ENCODE measurements around the gene ESRP2.
A peak's percentile ranks its signal among the peaks of the same experiment; 100 is the strongest.

ESRP2 gene

DNA sequence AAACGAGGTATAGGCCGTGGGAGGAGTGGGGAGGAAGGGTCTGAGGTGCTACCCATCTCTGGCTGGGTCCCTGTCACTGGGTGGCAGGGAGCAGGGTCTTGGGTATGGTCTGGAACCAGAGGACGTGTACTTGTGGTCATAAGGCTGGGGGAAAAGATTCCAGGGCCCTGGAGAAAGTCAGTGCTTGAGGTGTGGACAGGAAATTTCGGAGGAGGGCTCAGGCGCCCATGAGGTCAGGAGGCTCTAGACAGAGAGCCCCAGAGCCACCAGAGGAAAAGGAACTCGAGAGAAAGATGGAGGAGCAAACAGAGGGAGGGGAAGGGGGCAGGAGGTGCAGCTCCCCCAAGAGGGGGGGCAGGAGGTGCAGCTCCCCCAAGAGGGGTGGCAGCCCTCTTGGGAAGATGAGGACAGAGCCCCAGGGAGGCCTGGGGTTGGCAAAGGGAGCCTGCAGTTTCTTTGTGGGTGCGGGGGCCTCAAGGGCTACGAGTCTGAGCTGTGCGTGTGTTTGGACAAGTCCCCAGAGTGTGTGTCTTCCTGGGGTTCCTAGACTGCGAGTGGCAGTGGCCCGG lies 27.7 kb upstream of the ESRP2 start:
- no peak for DNase-seq

DNA sequence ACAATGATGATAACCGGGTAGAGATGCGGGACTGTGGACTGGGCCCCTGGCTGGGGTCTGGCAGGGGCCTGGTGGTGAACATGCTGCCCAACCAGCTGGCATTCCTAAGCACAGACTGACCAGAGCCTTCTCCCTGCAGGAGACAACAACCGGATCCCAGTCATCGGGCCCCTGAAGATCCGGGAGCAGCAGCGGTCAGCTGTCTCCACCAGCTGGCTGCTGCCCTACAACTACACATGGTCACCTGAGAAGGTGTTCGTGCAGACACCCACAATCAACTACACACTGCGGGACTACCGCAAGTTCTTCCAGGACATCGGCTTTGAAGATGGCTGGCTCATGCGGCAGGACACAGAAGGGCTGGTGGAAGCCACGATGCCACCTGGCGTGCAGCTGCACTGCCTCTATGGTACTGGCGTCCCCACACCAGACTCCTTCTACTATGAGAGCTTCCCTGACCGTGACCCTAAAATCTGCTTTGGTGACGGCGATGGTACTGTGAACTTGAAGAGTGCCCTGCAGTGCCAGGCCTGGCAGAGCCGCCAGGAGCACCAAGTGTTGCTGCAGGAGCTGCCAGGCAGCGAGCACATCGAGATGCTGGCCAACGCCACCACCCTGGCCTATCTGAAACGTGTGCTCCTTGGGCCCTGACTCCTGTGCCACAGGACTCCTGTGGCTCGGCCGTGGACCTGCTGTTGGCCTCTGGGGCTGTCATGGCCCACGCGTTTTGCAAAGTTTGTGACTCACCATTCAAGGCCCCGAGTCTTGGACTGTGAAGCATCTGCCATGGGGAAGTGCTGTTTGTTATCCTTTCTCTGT lies 23.3 kb upstream of the ESRP2 start:
- DNase-seq: peak; percentile 40 to 45

DNA sequence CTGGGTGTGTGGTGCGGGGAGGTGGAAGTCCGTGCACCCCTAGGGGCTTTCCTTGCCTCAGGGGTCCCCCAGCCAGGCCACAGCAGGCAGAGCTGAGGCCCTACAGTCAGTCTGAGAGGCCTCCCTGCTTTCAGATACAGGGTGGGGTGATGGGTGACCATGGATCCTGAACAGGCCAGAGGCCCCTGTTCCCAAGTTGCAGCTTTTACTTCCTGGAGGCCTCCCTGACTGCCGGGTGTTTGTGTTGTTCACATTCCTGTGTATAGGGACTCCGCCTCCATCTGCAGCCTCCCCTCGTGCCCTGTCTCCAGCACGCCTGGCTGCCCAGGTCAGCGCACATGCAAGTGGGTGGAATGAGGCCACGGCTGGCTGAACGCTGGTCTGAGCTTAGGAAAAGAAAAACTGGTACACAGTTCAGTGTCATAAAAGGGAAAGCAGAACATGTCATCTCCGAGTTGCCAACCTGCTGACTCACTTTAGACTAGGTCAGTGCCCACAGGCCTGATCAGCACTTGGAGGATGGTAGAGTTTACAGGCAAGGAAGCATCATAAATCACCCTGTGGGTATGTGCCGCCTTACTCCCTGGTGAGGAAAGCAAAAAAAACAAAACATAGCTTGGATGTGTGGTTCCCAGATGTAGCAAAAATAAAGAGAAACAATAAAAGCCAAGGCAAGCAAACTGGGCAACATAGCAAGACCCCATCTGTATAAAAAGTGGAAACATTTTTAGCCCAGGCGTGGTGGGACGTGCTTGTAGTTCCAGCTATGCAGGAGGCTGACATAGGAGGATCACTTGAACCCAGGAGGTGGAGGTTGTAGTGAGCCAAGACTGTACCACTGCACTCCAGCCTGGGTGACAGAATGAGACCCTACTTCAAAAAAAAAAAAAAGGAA lies 22.2 kb upstream of the ESRP2 start:
- DNase-seq: no peak

DNA sequence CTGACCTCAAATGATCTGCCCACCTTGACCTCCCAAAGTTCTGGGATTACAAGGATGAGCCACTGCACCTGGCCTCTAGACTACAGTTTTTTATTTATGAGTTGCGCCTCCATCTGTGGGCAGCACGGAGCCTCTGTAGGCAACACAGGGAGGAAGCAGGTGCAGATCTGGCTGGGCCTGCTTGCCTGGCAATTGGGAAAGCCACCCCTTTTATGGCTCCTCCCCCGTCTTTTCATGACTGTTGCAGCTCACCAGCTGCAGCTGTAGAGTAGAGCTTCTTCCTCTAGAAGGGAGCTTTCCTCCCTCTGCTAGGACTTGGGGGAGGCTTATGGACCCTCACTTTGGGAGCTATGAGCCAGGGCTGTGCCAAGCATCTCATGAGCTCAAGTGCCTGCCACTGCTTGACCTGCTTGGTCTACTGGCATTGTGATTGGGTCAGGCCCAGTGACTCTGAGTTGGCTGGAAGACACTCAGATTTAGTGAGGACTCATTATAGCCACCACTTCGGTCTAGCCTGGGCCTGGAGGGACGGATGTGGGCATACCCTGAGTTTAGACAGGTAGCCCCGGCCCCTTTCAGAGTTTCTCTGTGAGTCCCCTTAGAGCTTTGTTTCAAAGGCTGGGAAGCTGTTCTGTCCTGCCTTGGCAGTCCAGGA lies 21.5 kb upstream of the ESRP2 start:
- no peak for DNase-seq

DNA sequence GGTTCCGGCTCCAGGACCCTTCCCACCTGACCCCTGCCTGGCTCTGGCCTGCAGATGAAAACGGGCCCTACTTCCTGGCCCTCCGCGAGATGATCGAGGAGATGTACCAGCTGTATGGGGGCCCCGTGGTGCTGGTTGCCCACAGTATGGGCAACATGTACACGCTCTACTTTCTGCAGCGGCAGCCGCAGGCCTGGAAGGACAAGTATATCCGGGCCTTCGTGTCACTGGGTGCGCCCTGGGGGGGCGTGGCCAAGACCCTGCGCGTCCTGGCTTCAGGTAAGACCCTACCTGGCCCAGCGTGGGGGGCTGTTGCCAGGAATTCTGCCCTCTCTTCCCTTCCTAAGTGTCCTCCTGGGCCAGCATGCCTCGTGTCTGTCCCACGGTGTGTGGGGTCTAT lies 19.8 kb upstream of the ESRP2 start:
- no peak for DNase-seq

DNA sequence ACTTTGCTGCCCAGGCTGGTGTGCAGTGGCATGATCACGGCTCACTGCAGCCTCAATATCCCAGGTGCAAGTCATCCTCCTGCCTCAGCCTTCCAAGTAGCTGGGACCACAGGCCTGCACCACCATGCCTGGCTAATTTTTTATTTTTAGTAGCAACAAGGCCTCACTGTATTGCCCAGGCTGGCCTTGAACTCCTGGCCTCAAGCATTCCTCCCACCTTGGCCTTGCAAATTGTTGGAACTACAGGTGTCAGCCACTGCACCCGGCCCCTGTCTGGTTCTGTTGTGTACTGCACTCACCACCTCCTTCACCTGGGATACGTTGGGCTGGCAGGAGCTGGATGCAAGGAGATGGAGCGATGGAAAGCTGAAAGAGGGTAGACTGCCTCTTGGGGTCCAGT lies 17.8 kb upstream of the ESRP2 start:
- no peak for DNase-seq

DNA sequence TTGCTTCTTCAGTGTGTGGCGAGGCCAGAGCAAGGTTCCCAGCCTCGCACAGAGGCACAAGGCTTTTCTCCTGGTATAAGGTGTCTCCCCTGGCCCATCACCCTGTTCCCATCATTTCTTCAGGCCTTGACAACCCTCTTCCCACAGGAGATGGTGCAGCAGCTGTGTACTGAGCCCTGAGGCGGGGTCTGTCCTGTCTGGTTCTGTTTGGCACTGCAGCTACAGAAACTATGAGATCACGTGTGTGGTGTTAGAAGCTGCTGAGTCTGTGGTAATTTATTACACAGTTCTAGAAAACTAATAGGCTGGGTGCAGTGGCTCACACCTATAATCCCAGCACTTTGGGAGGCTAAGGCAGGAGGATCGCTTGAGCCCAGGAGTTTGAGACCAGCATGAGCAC lies 16.5 kb upstream of the ESRP2 start:
- no peak for DNase-seq

DNA sequence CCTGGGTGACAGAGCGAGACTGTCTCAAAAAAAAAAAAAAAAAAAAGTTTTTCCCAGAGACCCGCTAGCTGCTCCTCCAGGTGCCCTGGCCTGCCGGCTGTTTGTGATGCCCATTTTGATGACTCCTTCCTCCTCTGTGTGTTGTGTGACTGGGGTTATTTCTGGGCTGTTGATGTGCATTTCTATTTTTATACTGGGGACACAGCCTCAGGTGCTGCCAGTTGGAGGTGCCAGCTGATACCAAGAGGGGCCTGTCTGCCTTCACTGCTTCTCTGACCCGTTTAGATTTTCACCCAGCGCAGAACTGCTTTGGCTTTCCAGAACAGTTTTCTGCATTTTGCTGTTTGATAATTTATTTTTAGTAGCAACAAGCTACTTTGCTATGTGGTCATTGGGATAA lies 15.9 kb upstream of the ESRP2 start:
- DNase-seq: peak; percentile 74 to 84

DNA sequence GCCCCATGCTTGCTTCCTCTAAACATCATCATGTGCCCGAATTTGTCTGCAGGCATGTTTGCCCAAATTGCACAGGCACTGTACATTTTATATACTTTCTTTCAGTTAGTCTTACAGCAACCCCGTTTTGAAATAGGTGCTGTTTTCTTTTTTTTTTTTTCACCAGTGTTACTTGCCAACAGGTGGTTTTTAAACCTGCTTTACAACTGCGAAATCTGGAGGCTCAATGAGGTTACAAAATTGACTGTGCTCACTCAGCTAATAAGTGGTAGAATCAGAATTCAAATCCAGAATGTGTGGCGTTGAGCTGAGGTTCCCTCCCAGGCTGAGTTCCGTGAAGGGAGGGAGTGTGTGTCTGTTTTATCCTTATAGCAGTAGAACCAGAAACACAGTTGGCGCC lies 15.0 kb upstream of the ESRP2 start:
- DNase-seq: no peak

DNA sequence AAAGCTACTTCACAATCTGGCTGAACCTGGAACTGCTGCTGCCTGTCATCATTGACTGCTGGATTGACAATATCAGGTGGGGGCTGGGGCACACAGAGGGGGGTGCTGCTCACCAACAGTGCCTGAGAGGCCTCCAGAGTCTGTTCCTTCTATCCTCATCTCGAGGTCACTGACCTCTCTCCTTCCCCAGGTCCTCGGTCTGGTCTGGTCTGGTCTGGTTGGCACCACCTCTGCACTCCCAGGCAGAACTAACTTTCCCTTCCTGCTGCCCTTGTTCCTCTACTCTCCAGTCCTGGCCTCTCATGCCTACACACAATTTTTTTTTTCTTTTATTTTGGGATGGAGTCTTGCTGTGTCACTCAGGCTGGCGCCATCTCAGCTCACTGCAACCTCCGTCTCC lies 13.4 kb upstream of the ESRP2 start:
- DNase-seq: no peak

DNA sequence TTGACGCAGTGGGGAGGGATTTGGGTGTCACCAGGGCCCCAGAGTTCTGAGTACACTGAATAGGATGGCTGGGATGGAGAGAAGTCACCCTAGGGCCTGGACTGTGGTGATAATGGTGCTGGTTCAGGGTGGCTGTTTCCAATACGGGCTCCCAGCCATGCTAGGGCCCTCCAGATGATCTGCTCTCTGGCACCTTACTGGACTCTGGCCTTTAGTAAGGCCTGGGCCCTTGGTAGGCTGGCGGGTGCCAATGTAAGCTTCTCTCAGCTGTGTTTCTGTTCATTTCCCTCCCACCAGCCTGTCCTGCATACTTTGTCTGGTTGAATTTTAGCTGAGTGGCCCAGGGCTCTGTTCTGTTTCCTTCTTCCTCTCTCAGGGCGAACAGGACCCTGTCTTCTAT lies 12.0 kb upstream of the ESRP2 start:
- DNase-seq: no peak

DNA sequence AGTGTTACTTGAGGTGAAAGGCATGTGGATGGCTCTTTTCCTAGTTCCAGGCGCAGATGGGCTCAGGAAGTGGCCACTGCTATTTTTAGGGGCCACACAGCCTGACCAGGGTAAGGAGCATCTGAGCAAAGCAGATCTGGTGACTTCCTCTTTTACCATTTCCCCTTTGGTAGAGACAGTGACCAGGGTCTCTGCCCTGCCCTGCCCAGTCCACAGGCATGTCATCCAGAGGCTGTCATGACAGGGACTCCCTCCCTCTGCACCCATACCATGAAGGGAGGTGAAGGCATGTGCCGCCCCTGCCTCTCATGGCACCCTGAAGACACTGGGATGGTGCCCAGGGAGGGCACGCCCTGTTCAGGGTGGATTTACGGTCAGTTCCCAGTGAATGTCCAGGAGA lies 11.5 kb upstream of the ESRP2 start:
- DNase-seq: no peak

DNA sequence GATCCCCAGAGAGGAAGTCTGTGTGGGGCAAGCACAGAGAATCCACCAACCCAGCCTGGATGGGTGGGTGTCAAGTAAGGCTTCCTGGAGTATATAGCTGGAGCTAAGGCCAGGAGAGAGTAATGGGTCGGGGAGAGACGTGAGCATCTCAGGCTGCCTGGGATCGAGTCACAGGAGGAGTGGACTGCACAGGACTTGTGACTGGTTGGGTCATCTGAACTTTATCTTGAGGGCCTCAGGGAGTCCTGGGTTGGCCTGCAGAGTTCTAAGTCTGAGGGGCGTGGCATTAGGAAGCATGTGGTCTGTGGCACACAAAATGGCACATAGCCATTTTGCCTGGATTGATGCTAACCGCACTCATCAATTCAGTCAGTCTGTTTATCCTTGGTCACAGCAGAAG lies 10.7 kb upstream of the ESRP2 start:
- no peak for DNase-seq

DNA sequence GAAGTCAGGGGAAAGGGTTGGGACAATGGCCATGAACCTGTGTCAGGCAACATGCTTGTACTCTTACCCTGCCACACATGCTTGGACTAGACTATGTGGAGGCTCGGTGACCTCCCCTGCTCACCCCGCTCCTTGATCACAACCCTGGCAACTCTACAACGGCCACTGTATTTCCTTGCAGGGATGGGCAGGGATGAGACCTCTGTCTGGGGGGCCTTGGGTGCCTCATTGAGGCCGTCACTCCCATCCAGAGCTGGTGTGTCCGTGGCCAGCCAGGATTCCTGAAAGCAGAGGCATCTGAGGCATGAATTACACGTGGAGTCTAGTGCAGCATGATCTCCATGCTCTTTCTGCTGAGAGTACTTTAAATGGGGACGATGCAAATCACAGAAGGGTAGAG lies 10.2 kb upstream of the ESRP2 start:
- no peak for DNase-seq

DNA sequence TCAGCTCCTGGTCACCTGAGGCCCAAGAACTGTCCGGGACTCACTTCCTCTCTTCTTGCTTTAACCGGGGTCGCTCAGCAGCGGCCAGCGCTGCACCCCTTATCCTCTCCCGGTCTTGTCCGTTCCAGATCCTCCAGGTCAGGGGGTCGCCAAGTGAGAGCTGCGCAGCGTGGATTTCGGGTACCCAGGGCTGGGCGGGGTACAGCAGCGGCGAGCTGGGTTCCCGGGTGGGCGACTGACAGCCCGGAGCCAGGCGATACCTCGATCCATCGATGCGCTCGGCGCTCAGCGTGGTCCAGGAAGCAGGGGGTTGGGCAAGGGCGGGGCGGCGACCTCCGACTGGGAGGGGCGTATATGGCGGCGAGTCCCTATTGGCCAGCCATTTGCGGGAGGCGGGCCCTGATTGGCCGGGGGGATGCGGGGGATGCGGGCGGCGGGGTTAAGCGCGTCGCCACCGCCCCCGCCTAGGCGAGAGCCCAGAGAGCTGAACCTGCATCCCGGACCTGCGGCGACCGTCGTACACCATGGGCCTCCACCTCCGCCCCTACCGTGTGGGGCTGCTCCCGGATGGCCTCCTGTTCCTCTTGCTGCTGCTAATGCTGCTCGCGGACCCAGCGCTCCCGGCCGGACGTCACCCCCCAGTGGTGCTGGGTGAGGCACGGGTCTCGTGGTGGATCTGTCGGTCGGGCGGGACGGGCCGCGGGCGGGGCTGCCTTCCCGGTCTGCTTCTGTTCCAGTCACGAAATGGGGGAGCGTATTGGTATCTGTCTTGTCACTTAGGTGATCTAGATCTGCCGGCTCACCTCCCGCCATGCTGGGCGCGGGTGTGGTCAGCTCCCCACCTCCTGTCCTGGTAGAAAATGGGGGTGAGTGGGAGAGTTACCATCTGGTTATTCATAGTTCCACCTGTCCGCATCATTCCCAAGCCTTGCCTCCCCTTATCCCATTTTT lies 9.3 kb upstream of the ESRP2 start, which contains the start of gene PLA2G15:
Gene PLA2G15 (plus strand): TSS at position 471 of the 951 bp plus-strand sequence. CDS start 54 bp downstream, at position 525.
- DNase-seq: peak in 1 of 2 experiments; percentile 71

DNA sequence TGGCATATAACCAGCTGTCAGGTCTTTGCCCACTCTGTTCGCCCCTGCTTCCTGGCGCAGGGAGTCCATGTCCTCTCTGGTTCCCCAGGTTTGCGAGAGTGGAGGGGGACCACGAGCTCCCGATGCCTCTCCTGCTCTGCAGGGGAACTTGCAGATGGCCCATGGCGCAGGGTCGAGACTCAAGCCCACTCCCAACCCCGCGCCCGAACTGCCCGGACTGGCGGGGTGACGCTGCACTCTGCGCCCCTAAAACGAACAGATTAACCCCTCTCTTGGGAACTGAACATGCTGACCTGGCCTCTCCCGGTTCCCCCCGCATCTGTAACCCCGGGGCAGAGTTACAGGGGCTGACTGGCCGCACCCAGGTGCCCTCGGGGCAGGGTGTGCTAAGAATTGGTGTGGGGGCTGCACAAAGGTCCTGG lies 8.6 kb upstream of the ESRP2 start:
- no peak for DNase-seq

DNA sequence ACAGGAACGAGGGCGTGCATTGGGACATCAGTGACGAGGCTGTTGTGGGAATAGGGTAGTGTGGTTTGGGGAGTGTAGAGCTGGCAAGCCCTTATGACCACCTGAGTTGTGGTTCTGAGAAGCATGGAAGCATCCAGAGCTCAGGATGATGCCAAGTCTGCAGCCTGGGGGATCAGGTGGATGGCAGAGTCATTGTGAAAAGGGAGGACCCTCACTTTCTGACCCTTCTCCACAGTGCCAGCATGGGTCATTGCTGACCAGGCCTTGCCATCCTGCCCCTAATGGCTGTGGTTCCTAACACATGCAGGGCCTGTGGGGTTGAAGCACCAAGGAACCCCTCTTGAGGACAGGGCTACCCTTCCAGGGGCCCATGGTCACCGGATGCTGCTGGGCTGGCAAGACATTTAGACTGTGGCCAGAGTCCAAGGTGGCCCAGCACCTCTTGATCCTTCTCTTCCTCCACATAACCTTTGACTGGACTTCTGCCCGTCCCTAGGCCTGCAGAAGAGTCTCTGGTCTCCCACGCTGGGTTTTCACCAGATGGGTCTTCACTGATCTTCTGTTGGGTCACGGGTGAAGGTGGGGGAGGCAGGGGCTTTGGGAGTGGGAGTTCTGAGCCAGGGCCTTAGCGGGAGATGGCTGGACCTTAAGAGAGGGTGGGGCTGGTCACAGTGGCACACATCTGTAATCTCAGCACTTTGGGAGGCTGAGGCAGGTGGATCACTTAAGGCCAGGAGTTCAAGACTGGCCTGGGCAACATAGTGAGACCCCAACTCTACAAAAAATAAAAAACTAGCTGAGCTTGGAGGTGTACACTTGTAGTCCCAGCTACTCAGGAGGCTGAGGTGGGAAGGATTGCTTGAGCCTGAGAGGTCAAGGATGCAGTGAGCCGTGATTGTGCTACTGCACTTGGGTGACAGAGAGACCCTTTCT lies 7.3 kb upstream of the ESRP2 start:
- no peak for DNase-seq

DNA sequence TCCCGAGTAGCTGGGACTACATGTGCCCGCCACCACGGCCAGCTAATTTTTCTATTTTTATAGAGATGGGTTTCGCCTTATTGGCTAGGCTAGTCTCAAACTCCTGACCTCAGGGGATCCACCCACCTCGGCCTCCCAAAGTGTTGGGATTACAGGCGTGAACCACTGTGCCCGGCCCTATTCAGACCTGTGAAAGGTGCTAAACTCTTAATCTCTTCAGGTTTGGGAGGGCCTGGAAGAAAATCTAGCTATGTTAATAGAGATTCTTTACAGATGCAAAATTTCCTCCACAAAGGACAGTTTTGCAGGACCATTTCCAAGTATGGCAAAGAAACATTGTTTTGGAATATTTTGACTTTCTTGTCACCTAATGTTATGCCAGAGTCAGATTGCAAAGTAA lies 6.2 kb upstream of the ESRP2 start:
- DNase-seq: no peak

DNA sequence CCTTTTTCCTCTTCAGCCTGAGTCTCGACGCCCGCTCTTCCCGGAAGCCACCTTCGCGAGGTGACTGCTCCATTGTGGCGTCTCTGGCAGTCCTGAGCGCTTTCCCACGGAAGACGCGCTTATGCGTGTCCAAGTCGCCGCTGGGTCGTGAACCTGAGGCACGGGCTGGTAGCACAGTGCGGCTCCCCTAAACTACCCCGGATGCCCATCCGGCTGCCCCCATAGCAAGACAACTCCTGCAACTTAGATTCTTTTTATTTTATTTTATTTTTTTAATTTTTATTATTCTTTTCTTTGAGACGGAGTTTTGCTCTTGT lies 2.1 kb upstream of the ESRP2 start:
- DNase-seq: no peak

DNA sequence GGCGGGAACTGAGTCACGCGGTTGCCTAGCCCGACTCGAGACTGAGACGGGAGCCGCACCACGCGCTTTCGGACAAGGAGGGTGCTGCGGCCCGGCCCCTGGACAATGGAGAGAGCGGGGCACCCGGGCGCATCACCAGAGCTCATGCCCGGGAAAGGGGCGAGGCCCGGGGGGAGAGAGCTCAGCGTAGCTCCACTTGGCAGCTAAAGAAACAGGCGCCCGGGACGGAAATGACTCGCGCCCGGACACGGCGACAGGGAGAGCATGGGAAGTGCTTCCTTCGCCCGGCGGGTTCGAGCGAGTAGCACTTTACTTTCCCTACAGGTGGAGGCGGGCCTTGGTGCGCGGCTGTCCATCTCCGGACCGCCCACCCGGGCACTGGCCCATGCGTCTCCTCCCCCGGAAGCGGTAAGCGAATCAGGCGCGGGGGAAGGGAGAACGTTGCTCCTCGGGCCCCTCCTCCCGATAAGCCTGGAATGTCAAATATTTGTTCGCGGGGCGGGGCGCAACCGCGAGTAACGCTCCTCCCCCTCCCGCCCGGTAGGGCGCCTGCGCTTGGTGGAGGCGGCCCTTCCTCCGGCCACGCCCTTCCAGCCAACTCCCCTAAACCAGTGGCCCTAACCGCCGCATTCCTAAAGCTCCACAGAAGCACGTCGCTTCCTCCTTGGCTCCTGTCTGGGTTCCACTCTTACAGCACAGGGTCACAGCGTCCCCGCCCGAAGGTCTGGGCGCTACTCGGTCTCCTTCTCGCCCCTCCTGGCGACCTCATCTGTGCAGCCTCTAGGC lies 1.5 kb upstream of the ESRP2 start:
- peak; percentile 89 to 99 for DNase-seq

Measured in cerebellar nuclear complex (tissue), 1 donor.